GM23248 (cell line): Measurements from ENCODE around the gene GOPC. TPM values are rescaled to one million over a fixed set of nuclear protein-coding genes. Genes with fewer than 3 reads are reported as not detected.
A peak's percentile ranks its signal among the peaks of the same experiment; 100 is the strongest.

Experiments
- DNase-seq: peaks from one replicate; pipeline ENCODE4 v3.0.0-alpha.2; 2015
- H2AFZ ChIP-seq: fragments of 200-600 bp; sonication (generic); 2 replicates; pipeline ENCODE4 v1.6.1; 2016; ENCODE audit warnings: antibody characterized with exemption
- H3F3A ChIP-seq: fragments of 200-600 bp; sonication (generic); 2 replicates; pipeline ENCODE4 v1.6.1; 2016; ENCODE audit warnings: mild to moderate bottlenecking, antibody characterized with exemption, mixed run types; ENCODE audit not compliant: insufficient read depth
- H3K27ac ChIP-seq: fragments of 200-600 bp; sonication (generic); 2 replicates; pipeline ENCODE4 v1.5.1; 2016; ENCODE audit warnings: mild to moderate bottlenecking
- H3K27me3 ChIP-seq: fragments of 200-600 bp; sonication (generic); replicated peaks from 2 replicates; pipeline ENCODE4 v1.6.1; 2016; ENCODE audit warnings: mild to moderate bottlenecking; ENCODE audit not compliant: insufficient read depth
- H3K36me3 ChIP-seq: fragments of 200-600 bp; sonication (generic); 2 replicates; pipeline ENCODE4 v1.6.1; 2016; ENCODE audit warnings: low read depth, mild to moderate bottlenecking
- H3K4me1 ChIP-seq: fragments of 200-600 bp; sonication (generic); 2 replicates; pipeline ENCODE4 v1.6.1; 2016; ENCODE audit warnings: mild to moderate bottlenecking; ENCODE audit not compliant: insufficient read depth
- H3K4me2 ChIP-seq: fragments of 200-600 bp; sonication (generic); one replicate; pipeline ENCODE4 v1.6.1; 2016; ENCODE audit warnings: mild to moderate bottlenecking; ENCODE audit not compliant: unreplicated experiment
- H3K4me3 ChIP-seq: fragments of 200-600 bp; sonication (generic); 2 replicates; pipeline ENCODE4 v1.5.1; 2016; ENCODE audit warnings: mild to moderate bottlenecking
- H3K79me2 ChIP-seq: fragments of 200-600 bp; sonication (generic); 2 replicates; pipeline ENCODE4 v1.6.1; 2016; ENCODE audit warnings: mild to moderate bottlenecking; ENCODE audit not compliant: insufficient read depth
- H3K9ac ChIP-seq: fragments of 200-600 bp; sonication (generic); 2 replicates; pipeline ENCODE4 v1.6.1; 2016; ENCODE audit warnings: mild to moderate bottlenecking
- H3K9me2 ChIP-seq: fragments of 200-600 bp; sonication (generic); 2 replicates; pipeline ENCODE4 v1.6.1; 2016; ENCODE audit warnings: mixed run types, mild to moderate bottlenecking, moderate library complexity; ENCODE audit not compliant: insufficient read depth
- H3K9me3 ChIP-seq: fragments of 200-600 bp; sonication (generic); one replicate; pipeline ENCODE4 v1.6.1; 2017; ENCODE audit warnings: low read depth
- H4K20me1 ChIP-seq: fragments of 200-600 bp; sonication (generic); 2 replicates; pipeline ENCODE4 v1.6.0; 2016; ENCODE audit not compliant: insufficient read depth
- EZH2 ChIP-seq: fragments of 200-600 bp; sonication (generic); IDR thresholded peaks from 2 replicates; pipeline ENCODE4 v1.6.1; 2018; ENCODE audit warnings: antibody characterized with exemption, mild to moderate bottlenecking; ENCODE audit not compliant: insufficient read depth, poor library complexity, severe bottlenecking
- EZH2phosphoT487 ChIP-seq: fragments of 200-600 bp; sonication (generic); IDR thresholded peaks from 2 replicates; pipeline ENCODE4 v1.6.1; 2018; ENCODE audit warnings: antibody characterized with exemption, moderate library complexity, mild to moderate bottlenecking, low read depth; ENCODE audit not compliant: insufficient read depth
- WGBS, 2 experiments: methylation state at CpG; one replicate each; pipeline ENCODE4 v1.1.6; 2015 to 2017; ENCODE audit warnings: low lambda C conversion rate in 2 of 2, low coverage in 1 of 2; ENCODE audit errors: missing lambda C conversion rate in 2 of 2; 5-methylcytosine and 5-hydroxymethylcytosine counted together
- in situ Hi-C: fragments of 300-500 bp; cut with MboI; formaldehyde crosslinking; loops from 2 replicates; pipeline ENCODE4 v1.15.0; 2020
- polyA plus RNA-seq: library from polyadenylated mRNA; unstranded; fragments of >200 nt; fragmentation: Nextera tagmentation; extraction: Ambion mirVana; gene quantifications from 2 replicates; pipeline ENCODE4 v1.2.1, GENCODE V29; 2016
- total RNA-seq: library from RNA; depleted of rRNA; stranded (reverse); fragments of >200 nt; shearing (Covaris generic); gene quantifications from 2 replicates; pipeline ENCODE4 v1.2.3, GENCODE V29; 2014

The GOPC gene
- total and polyA plus RNA-seq, 2 experiments from 2014 or later = 44.8 to 71.8 TPM

DNA sequence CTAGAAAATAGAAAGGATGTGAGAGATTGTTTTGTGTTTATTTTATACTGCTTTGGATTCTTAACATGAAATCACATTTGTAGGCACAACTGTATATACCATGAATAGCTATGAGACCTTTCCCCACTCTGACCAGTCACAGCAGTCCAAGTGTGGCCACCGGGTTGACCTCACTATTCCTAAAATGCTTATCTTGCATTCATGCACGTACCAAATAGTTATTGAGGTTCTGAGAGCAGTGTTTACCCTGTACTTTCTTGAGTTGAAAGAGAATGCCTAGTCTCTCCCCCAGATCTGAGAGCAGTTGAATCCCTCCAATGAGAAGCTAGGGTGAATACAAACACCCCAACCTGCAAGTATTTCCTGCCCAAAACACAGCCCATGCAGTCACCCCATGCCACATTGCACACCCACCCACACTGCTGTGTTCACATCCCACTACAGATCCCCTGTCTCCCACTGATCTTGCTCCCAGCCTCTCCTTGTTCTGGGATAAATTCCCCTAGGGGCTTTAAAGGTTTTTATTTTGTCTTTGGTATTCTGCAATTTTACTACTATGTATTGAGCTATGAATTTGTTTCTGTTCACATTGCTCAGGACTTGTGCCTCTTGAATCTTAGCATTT, 51.6 kb downstream of the GOPC start:
- Histone ChIP-seq H3K79me2 (0 out of 2 replicates have a peak, but pooled peaks cover 12% of the 10 kb centered on the region), H3K36me3 (peaks cover 5% of the 10 kb centered on the region; the same call in 1 of the 2 replicates), H3K9me3 (no peaks in the 10 kb centered on the region), H3K27me3 (no peaks in the 10 kb centered on the region), H3F3A (peaks cover 27% of the 10 kb centered on the region), H3K4me1 (peaks cover 22% of the 10 kb centered on the region), H3K4me2 (no peak overlapping the region), H3K9me2 (no peaks in the 10 kb centered on the region), H2AFZ (no peak overlapping the region), H4K20me1 (no peaks in the 10 kb centered on the region), H3K4me3 (no peak overlapping the region), H3K27ac (no peak overlapping the region), H3K9ac (no peak overlapping the region)
- TF ChIP-seq EZH2phosphoT487 (no peak), EZH2 (no peak)
- in situ Hi-C loops = loop anchor here (10.0 kb wide), 1 partner anchor 96 kb away; no protein-coding TSS in a partner anchor
- WGBS, 2 experiments = 85 to 90% methylated on average over 2 of the region's 2 CpGs
- DNase-seq = no peak

DNA sequence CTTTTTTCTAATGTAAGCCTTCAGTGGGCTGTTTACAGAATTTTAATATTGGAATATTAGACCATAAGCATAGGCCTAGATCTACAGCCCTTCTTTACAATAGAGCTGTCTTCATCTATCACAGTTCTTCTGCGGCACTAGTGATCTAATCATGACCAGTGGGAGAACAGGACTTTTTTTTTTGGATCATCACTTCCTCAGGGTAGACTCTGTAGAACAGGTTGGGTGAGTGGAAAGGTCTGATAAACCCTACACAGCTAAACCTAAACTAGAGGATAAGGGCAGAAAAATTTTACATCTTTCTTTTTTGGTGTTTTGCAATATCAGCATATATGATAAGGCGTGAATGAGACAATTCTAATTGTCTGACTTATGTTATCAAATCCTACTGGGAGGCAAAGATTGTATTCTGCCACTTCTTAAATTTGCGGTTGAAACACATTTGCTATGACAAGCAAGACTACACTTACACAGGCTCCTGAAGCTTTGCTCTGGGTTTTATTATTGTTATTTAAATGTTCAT, 52.2 kb downstream of the GOPC start:
- 0 out of 2 replicates have a peak, but pooled peaks cover 12% of the 10 kb centered on the region for H3K79me2 ChIP-seq
- H3K27ac ChIP-seq = no peak overlapping the region
- no peaks in the 10 kb centered on the region for H4K20me1 ChIP-seq
- peaks cover 16% of the 10 kb centered on the region for H3K4me1 ChIP-seq
- 95 to 99% methylated on average over 3 of the region's 3 CpGs for WGBS, 2 experiments
- no peak overlapping the region for H3K4me3 ChIP-seq
- no peaks in the 10 kb centered on the region for H3K27me3 ChIP-seq
- peaks cover 11% of the 10 kb centered on the region; the same call in 1 of the 2 replicates for H3K36me3 ChIP-seq
- no peaks in the 10 kb centered on the region for H3K9me2 ChIP-seq
- no peaks in the 10 kb centered on the region for H3K9me3 ChIP-seq
- H3F3A ChIP-seq = peaks cover 21% of the 10 kb centered on the region
- DNase-seq = no peak
- in situ Hi-C loops = loop anchor here (10.0 kb wide), 1 partner anchor 95 kb away; no protein-coding TSS in a partner anchor
- no peak overlapping the region for H2AFZ ChIP-seq
- TF ChIP-seq EZH2 = no peak
- TF ChIP-seq EZH2phosphoT487 = no peak
- H3K4me2 ChIP-seq = no peak overlapping the region
- H3K9ac ChIP-seq = no peak overlapping the region

DNA sequence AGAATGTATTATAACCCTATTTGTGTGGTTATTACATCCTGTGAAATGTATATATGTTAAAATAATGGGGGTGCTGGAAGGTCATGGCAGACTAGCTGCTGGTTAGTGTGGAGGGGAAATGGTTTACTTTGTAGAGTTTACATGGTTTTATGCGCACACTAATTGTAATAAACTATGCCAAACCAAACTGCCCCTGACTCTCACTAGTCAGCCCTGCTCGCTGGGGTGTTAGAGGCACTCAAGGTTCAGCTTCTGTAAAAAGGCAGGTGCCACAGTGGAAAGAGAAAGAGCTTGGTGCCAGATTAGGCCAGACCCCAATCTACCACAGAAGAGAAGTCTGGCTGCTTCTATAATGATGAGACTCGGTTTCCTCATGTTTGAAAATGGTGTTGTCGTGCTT, 52.7 kb downstream of the GOPC start:
- H3K9ac ChIP-seq = no peak overlapping the region
- no peaks in the 10 kb centered on the region for H3K27me3 ChIP-seq
- DNase-seq = no peak
- 97 to 99% methylated on average over 4 of the region's 4 CpGs for WGBS, 2 experiments
- no peaks in the 10 kb centered on the region for H3K9me3 ChIP-seq
- H2AFZ ChIP-seq = no peak overlapping the region
- H3K9me2 ChIP-seq = no peaks in the 10 kb centered on the region
- TF ChIP-seq EZH2phosphoT487 = no peak
- TF ChIP-seq EZH2 = no peak
- H3K36me3 ChIP-seq = peaks cover 16% of the 10 kb centered on the region
- H3F3A ChIP-seq = peaks cover 17% of the 10 kb centered on the region
- no peak overlapping the region for H3K4me2 ChIP-seq
- H3K4me3 ChIP-seq = no peak overlapping the region
- no peaks in the 10 kb centered on the region for H4K20me1 ChIP-seq
- H3K27ac ChIP-seq = no peak overlapping the region
- H3K4me1 ChIP-seq = peaks cover 12% of the 10 kb centered on the region
- in situ Hi-C loops = loop anchor here (10.0 kb wide), 1 partner anchor 95 kb away; no protein-coding TSS in a partner anchor
- 0 out of 2 replicates have a peak, but pooled peaks cover 12% of the 10 kb centered on the region for H3K79me2 ChIP-seq

DNA sequence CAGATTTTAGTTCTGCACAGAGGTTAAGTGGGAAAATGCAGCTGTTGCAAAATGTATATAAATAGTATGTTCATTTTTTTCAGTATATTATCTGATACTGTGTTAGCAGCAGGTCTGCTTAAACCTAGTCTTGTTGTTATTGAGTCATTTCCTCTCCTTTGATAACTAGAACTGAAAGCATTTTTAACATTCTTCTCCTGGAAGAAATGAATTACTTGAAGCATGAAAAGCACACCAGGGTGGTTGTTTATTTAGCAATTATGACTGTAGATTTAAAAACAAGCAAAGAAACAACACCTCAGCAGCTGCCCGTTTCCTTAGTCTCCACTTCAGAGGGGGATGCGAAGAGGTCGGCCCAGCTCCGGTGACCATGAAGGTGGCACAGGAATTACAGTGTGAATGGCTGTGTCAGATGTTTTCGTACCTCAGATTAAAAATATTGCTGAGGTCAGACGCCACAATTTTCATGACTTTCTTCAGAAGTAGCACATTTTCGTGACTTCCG, 53.5 kb downstream of the GOPC start:
- H3K9ac ChIP-seq = no peak overlapping the region
- DNase-seq = peak; percentile 42

More for the DNA sequence above, 53.5 kb downstream of the GOPC start:
- Histone ChIP-seq H3K9me3 (no peaks in the 10 kb centered on the region), H3K27me3 (no peaks in the 10 kb centered on the region), H3K4me2 (peak overlapping the region; percentile 62), H3K79me2 (0 out of 2 replicates have a peak, but pooled peaks cover 12% of the 10 kb centered on the region), H3K4me1 (peaks cover 12% of the 10 kb centered on the region), H3K36me3 (peaks cover 20% of the 10 kb centered on the region), H3K4me3 (no peak overlapping the region), H2AFZ (no peak overlapping the region), H3K27ac (peak overlapping the region; percentile 19), H4K20me1 (no peaks in the 10 kb centered on the region), H3K9me2 (no peaks in the 10 kb centered on the region), H3F3A (peaks cover 10% of the 10 kb centered on the region)
- in situ Hi-C loops = no loop called here
- whole genome bisulfite sequencing, 2 experiments = 82 to 87% methylated on average over 8 of the region's 8 CpGs
- TF ChIP-seq EZH2phosphoT487 = no peak
- TF ChIP-seq EZH2 = no peak
